ENCODE results near the gene RAPGEF4. TPM values are rescaled to one million over a fixed set of nuclear protein-coding genes. Genes with fewer than 3 reads are reported as not detected.

Gene RAPGEF4
- total and polyA plus RNA-seq, 2 of the 13 experiments (the other 11 are each of a cell fraction or from before 2014, with no cell fraction given): 0.78 to 0.91 TPM

DNA sequence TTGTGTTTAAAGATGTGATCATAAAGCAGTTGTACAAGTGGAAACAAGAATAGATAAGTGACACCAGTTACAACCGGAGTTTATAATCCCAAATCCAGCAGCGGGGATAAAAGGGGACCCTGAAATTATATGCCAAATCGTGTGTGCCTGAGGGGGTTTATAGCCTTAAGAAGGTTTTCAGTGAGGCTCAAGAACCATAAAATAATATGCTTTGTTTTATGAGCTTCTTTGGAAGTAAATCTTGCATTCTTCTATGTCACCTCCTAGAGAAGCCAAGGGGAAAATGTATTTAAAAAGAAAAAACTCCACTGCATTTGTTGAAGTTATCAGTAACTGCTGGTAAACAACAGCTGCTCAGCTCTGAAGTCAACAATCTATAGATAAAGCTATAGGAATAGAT is 314.2 kb downstream of the RAPGEF4 start:
- in situ Hi-C loops (cut with HindIII; ENCODE audit: extremely low pct_ligation_motif_present, low pct_unique_long_range_greater_than_20kb): no loop called here
- Histone ChIP-seq H3K4me2 (ENCODE audit: low read depth, low read length) (peak overlapping the region; percentile 50; the same call in 1 of the 2 replicates), H2AFZ (ENCODE audit: low read length) (no peak overlapping the region), H3K27ac (ENCODE audit: extremely low read length, insufficient read depth, low read length) (no peak overlapping the region), H3K9ac (ENCODE audit: insufficient read depth, low read depth, low read length) (no peak overlapping the region), H3K27me3 (ENCODE audit: control insufficient read depth in 1 of 2, insufficient read depth in 2 of 2, low read length in 2 of 2) (no peaks in the 10 kb centered on the region), H3K36me3 (replicated peaks in 1 of 2; ENCODE audit: control insufficient read depth in 1 of 2, insufficient read depth in 2 of 2, low read length in 2 of 2) (no peaks in the 10 kb centered on the region), H4K20me1 (ENCODE audit: insufficient read depth, low read length) (no peaks in the 10 kb centered on the region), H3K4me1 (ENCODE audit: insufficient read depth, low read length) (peaks cover 51% of the 10 kb centered on the region), H3K79me2 (ENCODE audit: insufficient read depth, low read length) (no peaks in the 10 kb centered on the region), H3K4me3 (replicated peaks in 1 of 3; ENCODE audit: insufficient read depth in 1 of 3, low read depth in 2 of 3, low read length in 3 of 3) (no peak overlapping the region), H3K9me3 (ENCODE audit: low read length) (no peaks in the 10 kb centered on the region)
- WGBS (ENCODE audit: low lambda C conversion rate): 91% methylated on average over 3 of the region's 3 CpGs
- DNase-seq (ENCODE audit: low spot score) (no peak), FAIRE-seq (no peak), ATAC-seq (no peak)
- intact Hi-C loops (cut with micrococcal nuclease; ENCODE audit: unreplicated experiment): no loop called here
- TF ChIP-seq KLF16 (CRISPR knock-in tag; IDR thresholded peaks at IDR 0.05): no peak
- TF ChIP-seq SIN3B (IDR thresholded peaks at IDR 0.05; ENCODE audit: low read length): no peak
- no peak for TF ChIP-seq ARNTL (CRISPR knock-in tag; IDR thresholded peaks at IDR 0.05)
- TF ChIP-seq THRA (CRISPR knock-in tag; IDR thresholded peaks at IDR 0.05; ENCODE audit: borderline replicate concordance): no peak
- TF ChIP-seq ZNF234 (CRISPR knock-in tag; conservative IDR thresholded peaks at IDR 0.05): no peak
- no peak for TF ChIP-seq THAP11 (CRISPR knock-in tag; IDR thresholded peaks at IDR 0.05)
- TF ChIP-seq ZNF552 (CRISPR knock-in tag; IDR thresholded peaks at IDR 0.05; ENCODE audit: borderline replicate concordance): no peak
- no peak for TF ChIP-seq PHF21A (CRISPR knock-in tag; IDR thresholded peaks at IDR 0.05)
- TF ChIP-seq, protein P1, sequence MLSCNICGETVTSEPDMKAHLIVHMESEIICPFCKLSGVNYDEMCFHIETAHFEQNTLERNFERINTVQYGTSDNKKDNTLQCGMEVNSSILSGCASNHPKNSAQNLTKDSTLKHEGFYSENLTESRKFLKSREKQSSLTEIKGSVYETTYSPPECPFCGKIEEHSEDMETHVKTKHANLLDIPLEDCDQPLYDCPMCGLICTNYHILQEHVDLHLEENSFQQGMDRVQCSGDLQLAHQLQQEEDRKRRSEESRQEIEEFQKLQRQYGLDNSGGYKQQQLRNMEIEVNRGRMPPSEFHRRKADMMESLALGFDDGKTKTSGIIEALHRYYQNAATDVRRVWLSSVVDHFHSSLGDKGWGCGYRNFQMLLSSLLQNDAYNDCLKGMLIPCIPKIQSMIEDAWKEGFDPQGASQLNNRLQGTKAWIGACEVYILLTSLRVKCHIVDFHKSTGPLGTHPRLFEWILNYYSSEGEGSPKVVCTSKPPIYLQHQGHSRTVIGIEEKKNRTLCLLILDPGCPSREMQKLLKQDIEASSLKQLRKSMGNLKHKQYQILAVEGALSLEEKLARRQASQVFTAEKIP (CRISPR knock-in tag; IDR thresholded peaks at IDR 0.05; ENCODE audit: borderline replicate concordance): no peak
- no peak for TF ChIP-seq FOXK2 (IDR thresholded peaks at IDR 0.05)
- no peak for TF ChIP-seq CCAR2 (optimal IDR thresholded peaks at IDR 0.05; ENCODE audit: low read depth, low read length)
- no peak for TF ChIP-seq KLF12 (CRISPR knock-in tag; IDR thresholded peaks at IDR 0.05; ENCODE audit: borderline replicate concordance)
- TF ChIP-seq ZFP1 (CRISPR knock-in tag; IDR thresholded peaks at IDR 0.05): no peak
- no peak for TF ChIP-seq MATR3 (CRISPR knock-in tag; IDR thresholded peaks at IDR 0.05)
- POLR2A ChIA-PET: interaction anchor here (0.9 to 1.6 kb wide), 4 partner anchors 9 to 28 kb away, joined by 3 to 12 read pairs (median 6); no protein-coding TSS in a partner anchor
- CTCF ChIA-PET (ENCODE audit: low intra/inter-chr PET ratio, low total read pairs): no interaction called here
- no TSS peak for BruUV-seq (replicated peaks)

All from HepG2 (cell line).